HEK293T (cell line): ENCODE results near the gene CD36.

Experiments used
- CTCF ChIA-PET: fragments of 350-600 bp; formaldehyde crosslinking; extraction: SDS; loops from one replicate; lab custom pipeline; 2021; ENCODE audit warnings: antibody characterized with exemption, inconsistent platforms; lab: Yijun Ruan, JAX
- POLR2A ChIA-PET: fragments of 350-600 bp; formaldehyde crosslinking; extraction: SDS; loops from one replicate; lab custom pipeline; 2020; ENCODE audit warnings: antibody characterized with exemption, inconsistent platforms; lab: Yijun Ruan, JAX
- DNase-seq: peaks from one replicate; pipeline ENCODE4 v3.0.0; 2012; ENCODE audit warnings: mixed read lengths; ENCODE audit errors: extremely low spot score
- ARNT ChIP-seq: fragments of 450-650 bp; IDR thresholded peaks from 2 replicates; pipeline ENCODE4 v1.6.1; 2017; ENCODE audit warnings: mild to moderate bottlenecking
- BHLHE40 ChIP-seq: fragments of 450-650 bp; IDR thresholded peaks from 2 replicates; pipeline ENCODE4 v1.6.1; 2016; ENCODE audit warnings: mild to moderate bottlenecking, moderate library complexity, borderline replicate concordance
- CTBP1 ChIP-seq: fragments of 450-650 bp; IDR thresholded peaks from 2 replicates; pipeline ENCODE4 v1.6.1; 2016; ENCODE audit warnings: borderline replicate concordance
- ELF4 ChIP-seq: fragments of 450-650 bp; IDR thresholded peaks from 2 replicates; pipeline ENCODE4 v1.6.1; 2017; ENCODE audit warnings: antibody characterized with exemption
- FOXA1 ChIP-seq: fragments of 450-650 bp; IDR thresholded peaks from 2 replicates; pipeline ENCODE4 v1.6.1; 2016; ENCODE audit warnings: mild to moderate bottlenecking
- FOXK2 ChIP-seq: fragments of 450-650 bp; IDR thresholded peaks from 2 replicates; pipeline ENCODE4 v1.6.1; 2016; ENCODE audit warnings: mild to moderate bottlenecking
- FOXM1 ChIP-seq: fragments of 450-650 bp; IDR thresholded peaks from 2 replicates; pipeline ENCODE4 v1.6.1; 2017; ENCODE audit warnings: mild to moderate bottlenecking, borderline replicate concordance
- HDGF ChIP-seq: fragments of 450-650 bp; IDR thresholded peaks from 2 replicates; pipeline ENCODE4 v1.6.1; 2017; ENCODE audit warnings: antibody characterized with exemption, borderline replicate concordance
- L3MBTL2 ChIP-seq: fragments of 450-650 bp; conservative IDR thresholded peaks from 2 replicates; pipeline ENCODE4 v1.6.1; 2016; ENCODE audit warnings: mild to moderate bottlenecking
- LEF1 ChIP-seq: fragments of 450-650 bp; IDR thresholded peaks from 2 replicates; pipeline ENCODE4 v1.6.1; 2017; ENCODE audit warnings: mild to moderate bottlenecking, borderline replicate concordance
- NFRKB ChIP-seq: fragments of 450-650 bp; IDR thresholded peaks from 2 replicates; pipeline ENCODE4 v1.6.1; 2016; ENCODE audit warnings: mild to moderate bottlenecking, moderate library complexity
- PKNOX1 ChIP-seq: fragments of 450-650 bp; IDR thresholded peaks from 2 replicates; pipeline ENCODE4 v1.6.1; 2016
- SP1 ChIP-seq: fragments of 450-650 bp; IDR thresholded peaks from 2 replicates; pipeline ENCODE4 v1.6.1; 2017
- SUZ12 ChIP-seq: fragments of 450-650 bp; IDR thresholded peaks from 2 replicates; pipeline ENCODE4 v1.6.1; 2016; ENCODE audit warnings: mild to moderate bottlenecking
- TARDBP ChIP-seq: fragments of 450-650 bp; IDR thresholded peaks from 2 replicates; pipeline ENCODE4 v1.6.1; 2016
- ZNF384 ChIP-seq: fragments of 450-650 bp; IDR thresholded peaks from 2 replicates; pipeline ENCODE4 v1.6.1; 2016

Gene CD36

GRCh38 chr7:80611353-80611752, 27.1 kb upstream of the CD36 start:
- CTCF ChIA-PET = no interaction called here

GRCh38 chr7:80611779-80612178, 26.7 kb upstream of the CD36 start:
- no peak for DNase-seq
- CTCF ChIA-PET = interaction anchor here (0.5 kb wide), 1 partner anchor 156 kb away, joined by 3 read pairs; no protein-coding TSS in a partner anchor
- POLR2A ChIA-PET = no interaction called here
- TF ChIP-seq NFRKB = no peak
- TF ChIP-seq FOXK2 = no peak
- TF ChIP-seq SP1 = no peak
- TF ChIP-seq CTBP1 = no peak
- no peak for TF ChIP-seq ZNF384
- TF ChIP-seq PKNOX1 = no peak
- no peak for TF ChIP-seq HDGF
- no peak for TF ChIP-seq BHLHE40

More at GRCh38 chr7:80611353-80611752, 27.1 kb upstream of the CD36 start:
- DNase-seq = no peak
- POLR2A ChIA-PET = no interaction called here
- TF ChIP-seq HDGF (no peak), TARDBP (no peak), LEF1 (no peak)

GRCh38 chr7:80612880-80613279, 25.6 kb upstream of the CD36 start:
- ChIA-PET POLR2A (no interaction called here), CTCF (no interaction called here)
- DNase-seq = no peak
- no peak for TF ChIP-seq NFRKB
- no peak for TF ChIP-seq SP1
- no peak for TF ChIP-seq BHLHE40
- no peak for TF ChIP-seq PKNOX1
- no peak for TF ChIP-seq L3MBTL2
- TF ChIP-seq CTBP1 = no peak
- no peak for TF ChIP-seq HDGF
- no peak for TF ChIP-seq TARDBP
- TF ChIP-seq FOXK2 = no peak
- TF ChIP-seq ZNF384 = no peak
- no peak for TF ChIP-seq ARNT
- TF ChIP-seq FOXA1 = no peak
- TF ChIP-seq FOXM1 = no peak
- TF ChIP-seq ELF4 = no peak
- no peak for TF ChIP-seq LEF1
- no peak for TF ChIP-seq SUZ12

- ChIA-PET POLR2A (no interaction called here), CTCF (no interaction called here)
- DNase-seq = no peak
- TF ChIP-seq ELF4 (no peak), CTBP1 (no peak), TARDBP (no peak), HDGF (no peak), FOXA1 (no peak), FOXM1 (no peak), L3MBTL2 (no peak), PKNOX1 (no peak), FOXK2 (no peak), LEF1 (no peak), BHLHE40 (no peak), ZNF384 (no peak)
Measured at GRCh38 chr7:80613519-80613918, 24.9 kb upstream of the CD36 start.

- TF ChIP-seq L3MBTL2 (no peak), ARNT (no peak), BHLHE40 (no peak), NFRKB (no peak), LEF1 (no peak), TARDBP (no peak), ZNF384 (no peak), HDGF (no peak), FOXA1 (no peak), SUZ12 (no peak), FOXM1 (no peak), PKNOX1 (no peak), FOXK2 (no peak), ELF4 (no peak), CTBP1 (no peak), SP1 (no peak)
- ChIA-PET CTCF (no interaction called here), POLR2A (no interaction called here)
- no peak for DNase-seq
Measured at GRCh38 chr7:80614851-80615271, 23.6 kb upstream of the CD36 start.

GRCh38 chr7:80618096-80618495, 20.3 kb upstream of the CD36 start:
- DNase-seq = no peak
- no peak for TF ChIP-seq TARDBP
- TF ChIP-seq PKNOX1 = no peak
- no peak for TF ChIP-seq CTBP1
- no peak for TF ChIP-seq FOXM1
- TF ChIP-seq FOXK2 = no peak
- no peak for TF ChIP-seq ELF4
- no peak for TF ChIP-seq BHLHE40
- no peak for TF ChIP-seq ZNF384
- TF ChIP-seq FOXA1 = no peak
- no peak for TF ChIP-seq L3MBTL2
- no peak for TF ChIP-seq HDGF
- TF ChIP-seq NFRKB = no peak
- no peak for TF ChIP-seq SP1
- TF ChIP-seq SUZ12 = no peak
- no peak for TF ChIP-seq LEF1
- TF ChIP-seq ARNT = no peak
- ChIA-PET CTCF (no interaction called here), POLR2A (no interaction called here)
